HG02759 (cell line): ENCODE data around the gene EPHB2.

Experiments used
- ATAC-seq: cut with Tn5 transposase; IDR thresholded peaks from one replicate; pipeline ENCODE4 v1.9.1; 2021; ENCODE audit warnings: mild to moderate bottlenecking, moderate library complexity; ENCODE audit not compliant: unreplicated experiment

The EPHB2 gene

DNA sequence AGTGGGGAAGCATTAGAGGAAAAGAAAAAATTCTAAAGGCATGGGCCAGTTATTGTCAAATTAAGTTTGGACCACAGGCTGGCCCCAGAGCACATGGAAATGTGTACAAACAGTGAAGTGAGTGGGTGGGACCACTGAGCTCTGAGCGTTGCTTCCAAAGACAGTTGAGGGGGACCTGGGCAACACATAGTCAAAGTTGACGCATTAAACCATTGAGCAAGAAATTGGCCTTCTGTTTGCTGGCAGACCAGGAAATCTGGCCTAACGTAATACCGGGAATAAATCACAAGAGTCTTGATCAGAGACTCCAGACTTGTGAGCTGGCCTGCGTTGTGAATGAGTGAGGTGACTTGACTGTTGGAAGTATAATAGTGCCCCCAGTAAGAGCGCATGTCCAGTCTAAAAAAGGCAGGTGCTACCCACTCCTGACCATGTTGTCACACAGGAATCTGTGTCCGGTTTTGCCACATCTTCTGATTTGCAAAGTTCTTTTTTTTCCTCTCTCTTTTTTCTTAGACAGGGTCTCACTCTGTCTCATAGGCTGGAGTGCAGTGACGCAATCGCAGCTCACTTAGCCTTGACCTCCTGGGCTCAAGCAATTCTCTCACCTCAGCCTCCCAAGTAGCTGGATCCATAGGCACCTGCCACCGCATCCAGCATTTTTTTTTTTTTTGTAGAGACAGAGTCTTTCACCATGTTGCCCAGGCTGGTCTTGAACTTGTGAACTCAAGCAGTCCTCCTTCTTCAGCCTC, 10.7 kb downstream of the EPHB2 start:
- no peak for ATAC-seq

DNA sequence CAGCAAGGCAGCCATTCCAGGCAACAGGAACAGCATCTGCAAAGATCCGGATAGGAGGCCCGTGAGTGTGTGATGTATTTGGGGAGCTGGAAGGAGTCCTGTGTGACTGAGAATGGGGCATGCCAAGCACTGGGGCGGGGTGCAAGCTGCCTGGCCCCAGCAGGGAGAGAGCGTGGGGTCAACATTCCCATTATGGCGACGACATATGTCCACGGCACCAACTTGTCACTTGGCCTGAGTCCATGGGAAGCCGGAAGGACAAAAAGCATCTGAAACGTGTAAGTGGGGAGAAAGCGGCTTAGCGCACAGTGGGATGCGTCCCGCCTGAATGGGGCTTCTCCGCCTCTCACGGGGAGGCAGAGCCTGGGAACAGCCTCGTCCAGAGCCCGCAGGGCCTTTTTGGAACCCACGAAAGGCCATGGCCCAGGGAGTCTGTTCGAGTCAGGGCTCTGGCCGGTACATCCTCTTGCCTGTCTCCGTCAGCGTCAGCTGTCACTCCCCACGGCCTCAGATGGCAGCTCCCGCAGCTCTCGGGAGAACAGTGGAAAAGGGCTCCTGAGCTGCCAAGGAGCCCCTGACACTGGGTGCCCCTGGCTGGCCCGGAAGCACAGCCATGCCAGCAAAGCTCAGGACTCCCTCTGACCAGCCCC, 12.4 kb downstream of the EPHB2 start:
- no peak for ATAC-seq

DNA sequence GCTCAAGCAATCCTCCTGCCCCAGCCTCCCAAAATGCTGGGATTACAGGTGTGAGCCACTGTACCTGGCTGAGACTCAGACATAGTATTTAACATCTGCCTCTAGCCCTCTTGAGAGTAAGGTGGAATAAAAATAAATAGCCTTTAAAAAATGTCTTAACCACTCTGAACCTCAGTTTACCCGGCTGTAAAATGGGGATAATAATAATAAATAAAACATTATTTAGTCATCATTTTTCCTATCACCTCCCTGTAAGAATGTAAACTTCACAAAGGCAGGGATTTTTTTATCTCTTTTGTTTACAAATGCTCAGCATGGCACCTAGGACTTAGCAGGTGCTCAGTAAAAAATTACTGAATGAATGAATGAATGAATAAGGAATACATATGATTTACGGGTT, 17.2 kb downstream of the EPHB2 start:
- ATAC-seq = no peak

DNA sequence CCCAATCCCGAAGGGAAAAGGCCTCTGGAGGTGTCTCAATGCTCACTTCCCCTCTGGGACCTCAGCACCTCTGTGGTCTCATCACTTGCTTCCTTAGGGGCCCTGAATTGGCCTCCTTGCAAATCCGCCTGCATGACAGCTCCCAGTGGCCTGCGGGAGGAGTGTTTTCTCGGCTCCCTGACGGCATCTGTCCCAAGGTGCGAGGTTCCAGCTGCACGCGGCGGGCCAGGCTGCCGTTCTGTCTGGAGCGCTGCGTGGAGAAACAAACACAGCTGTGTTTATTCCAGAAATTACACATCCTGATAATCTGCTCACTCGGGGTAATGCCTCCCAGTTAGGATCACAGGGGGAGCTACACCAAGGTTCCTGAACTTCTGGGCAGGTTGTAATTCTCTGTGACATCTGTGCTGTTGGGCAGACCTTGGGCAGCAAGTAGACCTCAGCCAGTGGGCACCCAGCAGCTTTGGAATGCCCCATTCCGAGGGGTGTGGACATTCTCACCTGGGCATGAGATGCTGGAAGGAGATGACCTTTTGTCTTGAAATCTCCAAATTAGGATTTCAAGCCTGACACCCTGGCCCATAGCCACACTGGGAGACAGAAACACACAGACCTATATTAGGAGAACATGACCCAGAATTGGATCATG, 18.2 kb downstream of the EPHB2 start:
- no peak for ATAC-seq

DNA sequence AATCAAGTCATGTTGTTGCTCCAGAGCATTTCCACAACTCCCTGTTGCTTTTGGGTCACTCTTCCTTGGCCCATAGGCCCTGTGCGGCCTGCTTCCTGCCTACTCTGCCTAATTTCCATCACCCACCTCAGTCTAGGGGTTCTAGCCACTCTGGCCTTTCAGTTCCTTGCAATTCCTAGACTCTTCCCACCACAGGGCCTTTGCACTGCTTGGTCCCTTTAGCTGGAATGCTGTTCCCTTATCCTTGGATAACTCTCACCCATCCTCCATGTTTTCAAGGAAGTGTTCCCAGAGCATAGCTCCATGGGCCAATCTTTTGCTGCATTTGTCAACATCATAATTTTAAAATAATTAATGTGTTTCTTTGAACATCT, 18.7 kb downstream of the EPHB2 start:
- ATAC-seq = no peak

- ATAC-seq = no peak
Measured at GRCh38 chr1:22729912-22730311, 19.3 kb downstream of the EPHB2 start.

- no peak for ATAC-seq
Measured at GRCh38 chr1:22731924-22732720, 21.5 kb downstream of the EPHB2 start.

- ATAC-seq = no peak
Measured at GRCh38 chr1:22733643-22734042, 23.0 kb downstream of the EPHB2 start.

DNA sequence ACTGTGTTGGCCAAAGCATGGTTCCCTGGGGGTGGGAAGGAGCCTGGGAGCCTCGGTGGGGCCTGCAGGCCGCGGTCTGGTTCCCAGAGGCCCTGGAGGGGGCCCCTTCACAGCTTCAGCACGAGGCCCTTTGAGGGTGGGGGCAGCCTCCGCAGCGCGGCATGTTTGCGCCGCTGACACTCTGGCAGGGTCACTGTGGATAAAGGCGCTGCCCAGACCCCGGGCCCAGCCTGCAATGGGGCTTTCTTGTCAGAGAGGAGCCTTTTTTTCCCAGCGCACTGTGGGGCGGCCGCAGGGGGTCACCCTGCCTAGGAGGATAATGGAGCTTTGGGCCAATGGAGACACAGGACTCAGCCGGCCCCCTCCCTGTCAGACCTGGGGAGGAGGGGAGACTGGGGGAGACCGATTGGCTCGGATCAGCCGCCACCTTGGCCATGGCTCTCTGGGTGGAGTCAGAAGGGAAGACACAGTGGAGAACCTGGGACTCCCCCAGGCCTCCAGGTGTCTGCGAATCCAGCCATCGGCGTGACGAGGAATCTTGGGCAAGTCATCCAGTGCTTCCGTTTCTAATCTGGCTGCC, 26.0 kb downstream of the EPHB2 start:
- ATAC-seq = no peak

DNA sequence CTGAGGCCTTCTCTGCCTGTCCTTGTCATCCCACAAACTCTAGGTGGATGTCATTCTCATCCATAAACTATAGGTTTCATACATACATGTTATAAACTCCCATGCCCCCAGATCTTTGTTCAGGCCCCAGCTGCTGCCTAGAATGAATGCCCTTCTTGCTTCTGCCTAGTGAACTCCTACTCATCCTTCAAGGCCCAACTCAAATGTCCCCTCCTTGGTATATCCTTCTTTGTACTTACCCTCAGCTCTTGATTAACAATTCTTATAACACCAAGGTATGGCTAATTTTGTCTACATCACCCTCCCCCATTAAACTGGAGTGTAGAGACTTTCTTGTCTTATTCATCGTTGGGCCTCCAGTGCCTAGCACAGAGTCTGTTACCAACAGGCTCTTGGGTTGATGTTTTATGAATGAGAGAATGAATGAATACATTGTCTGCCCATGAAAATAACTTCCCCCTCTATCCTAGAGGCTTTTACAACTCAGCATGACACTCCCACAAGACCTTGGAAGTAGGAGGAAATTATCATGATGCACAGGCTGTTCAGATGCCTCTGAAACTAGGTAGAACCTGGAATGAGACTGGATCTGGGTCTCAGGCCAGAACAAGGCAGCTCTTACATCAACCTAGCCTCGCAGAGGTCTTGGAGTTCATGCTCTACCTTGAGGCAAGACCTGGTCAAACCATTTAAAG, 26.9 kb downstream of the EPHB2 start:
- ATAC-seq = no peak

DNA sequence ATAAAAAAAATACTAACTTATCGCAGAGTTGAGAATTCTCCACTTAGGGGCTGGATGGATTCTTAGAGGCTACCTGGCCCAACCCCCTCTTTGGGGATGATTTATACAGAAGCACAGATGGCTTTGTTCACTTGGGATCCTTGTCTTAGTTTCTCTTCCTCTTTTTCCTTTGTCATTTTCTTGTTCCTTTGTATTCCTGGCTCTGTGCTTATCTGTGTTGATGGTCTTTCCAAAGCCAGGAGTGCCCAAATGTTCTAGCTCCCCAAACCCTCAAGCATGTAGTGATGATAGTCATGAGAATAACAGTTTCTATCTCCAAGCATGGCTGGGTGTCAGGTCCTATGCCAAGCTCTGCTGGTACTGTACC, 27.4 kb downstream of the EPHB2 start:
- no peak for ATAC-seq

GRCh38 chr1:22738522-22738921, 27.9 kb downstream of the EPHB2 start:
- ATAC-seq = no peak

DNA sequence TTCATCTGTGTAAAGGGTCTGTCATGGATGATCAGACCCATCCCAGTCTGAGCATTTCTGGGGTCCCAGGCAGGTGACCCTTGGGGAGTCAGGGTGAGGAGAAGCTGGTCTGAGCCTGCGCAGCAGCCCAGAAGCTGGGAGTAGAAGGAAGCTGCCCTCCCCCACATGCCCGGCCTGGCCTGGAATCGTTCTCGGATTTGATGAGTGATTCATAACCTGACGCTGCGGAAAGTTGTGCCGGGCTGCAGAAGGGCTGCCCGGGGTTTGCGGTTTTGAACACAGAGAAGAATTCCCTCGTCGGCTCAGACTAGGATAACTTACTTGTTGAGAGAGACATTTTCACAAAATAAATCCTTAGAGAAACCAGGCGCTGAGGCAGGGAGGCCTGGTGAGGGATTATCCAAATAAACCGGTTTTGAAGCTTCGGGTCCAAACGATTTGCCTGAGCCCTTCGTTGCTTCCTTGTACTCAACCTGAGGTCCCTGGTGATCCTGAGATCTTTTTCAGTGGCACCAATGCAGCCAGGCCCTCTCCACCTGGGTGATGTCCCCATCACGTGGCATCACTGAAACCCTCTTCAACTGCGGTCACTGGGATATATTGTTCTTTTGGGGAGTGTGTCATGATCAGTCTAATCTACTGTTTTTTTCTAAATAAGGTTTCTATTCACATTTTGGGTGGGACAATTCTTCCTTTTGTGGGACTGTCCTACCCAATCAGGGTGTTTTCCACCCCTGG, 29.2 kb downstream of the EPHB2 start:
- ATAC-seq = no peak

- ATAC-seq = no peak
Measured at GRCh38 chr1:22741118-22741517, 30.5 kb downstream of the EPHB2 start.

GRCh38 chr1:22745669-22746585, 35.3 kb downstream of the EPHB2 start:
- ATAC-seq = no peak

- ATAC-seq = no peak
Measured at GRCh38 chr1:22747021-22747734, 36.5 kb downstream of the EPHB2 start.

GRCh38 chr1:22747735-22748073, 37.1 kb downstream of the EPHB2 start:
- no peak for ATAC-seq

DNA sequence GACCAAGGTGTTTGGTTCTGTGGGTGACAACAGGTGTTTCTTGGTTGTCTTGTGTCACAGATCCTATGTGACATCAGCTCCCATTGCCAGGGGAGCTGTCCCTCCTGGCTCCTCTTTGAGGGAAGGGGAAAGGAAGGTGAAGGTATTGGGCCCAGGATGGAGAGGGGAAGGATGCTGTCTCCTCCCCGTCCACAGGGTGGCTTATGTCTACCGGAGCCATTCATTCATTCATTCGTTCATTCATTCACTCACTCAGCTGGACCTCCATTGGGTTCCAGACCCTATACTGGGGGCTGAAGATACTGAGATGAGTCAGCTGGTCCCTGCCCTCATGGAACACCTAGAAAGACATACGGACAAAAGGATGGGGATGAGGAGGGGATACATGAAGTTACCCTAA, 38.9 kb downstream of the EPHB2 start:
- no peak for ATAC-seq
